A673 (cell line): ENCODE data around the gene TYW5.

Experiments used
- CTCF ChIP-seq: fragments of 300-800, 200-600 bp; sonication (generic); conservative IDR thresholded peaks from 2 replicates; pipeline ENCODE4 v1.5.1; 2017; ENCODE audit warnings: low read depth, mild to moderate bottlenecking, antibody characterized with exemption, low read length, moderate library complexity, mixed read lengths
- EZH2 ChIP-seq: fragments of 200-600 bp; sonication (generic); IDR thresholded peaks from 2 replicates; pipeline ENCODE4 v1.6.1; 2017; ENCODE audit warnings: borderline replicate concordance, low read depth, mild to moderate bottlenecking, mixed read lengths, antibody characterized with exemption, low read length; ENCODE audit not compliant: poor library complexity, severe bottlenecking

- TF ChIP-seq CTCF (no peak), EZH2 (no peak)
Measured at GRCh38 chr2:199950396-199950795, 4.9 kb downstream of the TYW5 start.
